WTC11 (cell line): ENCODE measurements around the gene PALB2.

Experiments used
- CREB1 ChIP-seq: sonication (generic); formaldehyde crosslinking; IDR thresholded peaks from 2 replicates; pipeline ENCODE4 v1.8.0; 2023; ENCODE audit warnings: mild to moderate bottlenecking, missing genetic modification reagents
- SP1 ChIP-seq: sonication (generic); formaldehyde crosslinking; conservative IDR thresholded peaks from 2 replicates; pipeline ENCODE4 v1.8.1; 2022; ENCODE audit warnings: missing genetic modification reagents
- TF ChIP-seq, protein P1 (sequence below): fragments of 200-600 bp; IDR thresholded peaks from 2 replicates; pipeline ENCODE4 v1.8.0; 2022; ENCODE audit warnings: antibody characterized with exemption
- TF ChIP-seq, protein P2 (sequence below): sonication (generic); formaldehyde crosslinking; IDR thresholded peaks from 2 replicates; pipeline ENCODE4 v1.8.0; 2022; ENCODE audit warnings: mild to moderate bottlenecking, missing genetic modification reagents

GRCh38 chr16:23595246-23595950, 45.7 kb downstream of the PALB2 start:
- TF ChIP-seq CREB1 (CRISPR knock-in tag) (no peak), SP1 (CRISPR knock-in tag) (no peak)
- TF ChIP-seq, protein P1, sequence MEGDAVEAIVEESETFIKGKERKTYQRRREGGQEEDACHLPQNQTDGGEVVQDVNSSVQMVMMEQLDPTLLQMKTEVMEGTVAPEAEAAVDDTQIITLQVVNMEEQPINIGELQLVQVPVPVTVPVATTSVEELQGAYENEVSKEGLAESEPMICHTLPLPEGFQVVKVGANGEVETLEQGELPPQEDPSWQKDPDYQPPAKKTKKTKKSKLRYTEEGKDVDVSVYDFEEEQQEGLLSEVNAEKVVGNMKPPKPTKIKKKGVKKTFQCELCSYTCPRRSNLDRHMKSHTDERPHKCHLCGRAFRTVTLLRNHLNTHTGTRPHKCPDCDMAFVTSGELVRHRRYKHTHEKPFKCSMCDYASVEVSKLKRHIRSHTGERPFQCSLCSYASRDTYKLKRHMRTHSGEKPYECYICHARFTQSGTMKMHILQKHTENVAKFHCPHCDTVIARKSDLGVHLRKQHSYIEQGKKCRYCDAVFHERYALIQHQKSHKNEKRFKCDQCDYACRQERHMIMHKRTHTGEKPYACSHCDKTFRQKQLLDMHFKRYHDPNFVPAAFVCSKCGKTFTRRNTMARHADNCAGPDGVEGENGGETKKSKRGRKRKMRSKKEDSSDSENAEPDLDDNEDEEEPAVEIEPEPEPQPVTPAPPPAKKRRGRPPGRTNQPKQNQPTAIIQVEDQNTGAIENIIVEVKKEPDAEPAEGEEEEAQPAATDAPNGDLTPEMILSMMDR, result no peak
- TF ChIP-seq, protein P2, sequence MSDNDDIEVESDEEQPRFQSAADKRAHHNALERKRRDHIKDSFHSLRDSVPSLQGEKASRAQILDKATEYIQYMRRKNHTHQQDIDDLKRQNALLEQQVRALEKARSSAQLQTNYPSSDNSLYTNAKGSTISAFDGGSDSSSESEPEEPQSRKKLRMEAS (CRISPR knock-in tag), result no peak
